Nephron progenitor cell (in vitro differentiated cells): Measurements from ENCODE around the gene CHIA.

Source experiments
- DNase-seq: peaks from one replicate; pipeline ENCODE4 v3.0.0; 2021
- H3K27ac Mint-ChIP-seq: 2 replicates; pipeline ENCODE4 v1.8.0; 2021; ENCODE audit warnings: mild to moderate bottlenecking, moderate library complexity, mixed read lengths
- H3K27me3 Mint-ChIP-seq: 2 replicates; pipeline ENCODE4 v1.8.0; 2021; ENCODE audit warnings: mild to moderate bottlenecking, low read depth, mixed read lengths; ENCODE audit not compliant: poor library complexity
- H3K36me3 Mint-ChIP-seq: 2 replicates; pipeline ENCODE4 v1.8.0; 2021; ENCODE audit warnings: low read depth, mixed read lengths
- H3K4me1 Mint-ChIP-seq: 2 replicates; pipeline ENCODE4 v1.8.0; 2021; ENCODE audit warnings: mixed read lengths
- H3K4me3 Mint-ChIP-seq: 2 replicates; pipeline ENCODE4 v1.8.0; 2021; ENCODE audit warnings: mild to moderate bottlenecking, moderate library complexity, mixed read lengths
- H3K9me3 Mint-ChIP-seq: 2 replicates; pipeline ENCODE4 v1.8.0; 2021; ENCODE audit warnings: mild to moderate bottlenecking, moderate library complexity, mixed read lengths
- TF ChIP-seq, protein P1 (sequence below): fragments of 200-600 bp; sonication (generic); IDR thresholded peaks from 2 replicates; pipeline ENCODE4 v1.5.0; 2021; ENCODE audit warnings: antibody characterized with exemption

Gene CHIA

DNA sequence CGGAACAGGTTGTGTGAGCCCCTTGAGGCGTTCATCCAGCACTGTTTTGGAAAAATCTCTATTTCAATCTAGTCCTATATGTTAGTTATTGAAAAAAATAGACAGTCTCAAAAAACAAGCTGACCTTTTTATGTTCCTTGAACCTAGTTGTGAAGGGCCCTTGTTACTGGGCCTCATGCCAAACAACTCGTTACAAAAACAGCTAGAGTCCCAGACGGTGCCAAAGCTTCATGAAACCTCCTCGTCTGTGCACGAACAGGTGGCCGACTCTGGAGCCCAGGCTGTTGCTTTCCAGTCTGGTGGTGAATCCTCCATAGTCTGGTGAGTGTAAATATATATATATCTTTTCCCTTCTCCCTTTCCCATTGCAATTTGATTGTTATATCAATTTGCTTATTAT, at the start of gene CHIA:
TSS of gene CHIA (plus strand) at position 222 of the 400 bp plus-strand sequence. CDS start 19,617 bp downstream, outside the sequence.
- no peak within 1 kb of the TSS for H3K27ac Mint-ChIP-seq
- TF ChIP-seq, protein P1, sequence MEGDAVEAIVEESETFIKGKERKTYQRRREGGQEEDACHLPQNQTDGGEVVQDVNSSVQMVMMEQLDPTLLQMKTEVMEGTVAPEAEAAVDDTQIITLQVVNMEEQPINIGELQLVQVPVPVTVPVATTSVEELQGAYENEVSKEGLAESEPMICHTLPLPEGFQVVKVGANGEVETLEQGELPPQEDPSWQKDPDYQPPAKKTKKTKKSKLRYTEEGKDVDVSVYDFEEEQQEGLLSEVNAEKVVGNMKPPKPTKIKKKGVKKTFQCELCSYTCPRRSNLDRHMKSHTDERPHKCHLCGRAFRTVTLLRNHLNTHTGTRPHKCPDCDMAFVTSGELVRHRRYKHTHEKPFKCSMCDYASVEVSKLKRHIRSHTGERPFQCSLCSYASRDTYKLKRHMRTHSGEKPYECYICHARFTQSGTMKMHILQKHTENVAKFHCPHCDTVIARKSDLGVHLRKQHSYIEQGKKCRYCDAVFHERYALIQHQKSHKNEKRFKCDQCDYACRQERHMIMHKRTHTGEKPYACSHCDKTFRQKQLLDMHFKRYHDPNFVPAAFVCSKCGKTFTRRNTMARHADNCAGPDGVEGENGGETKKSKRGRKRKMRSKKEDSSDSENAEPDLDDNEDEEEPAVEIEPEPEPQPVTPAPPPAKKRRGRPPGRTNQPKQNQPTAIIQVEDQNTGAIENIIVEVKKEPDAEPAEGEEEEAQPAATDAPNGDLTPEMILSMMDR, result no peak
- no peaks in the 10 kb centered on the region for H3K36me3 Mint-ChIP-seq

DNA sequence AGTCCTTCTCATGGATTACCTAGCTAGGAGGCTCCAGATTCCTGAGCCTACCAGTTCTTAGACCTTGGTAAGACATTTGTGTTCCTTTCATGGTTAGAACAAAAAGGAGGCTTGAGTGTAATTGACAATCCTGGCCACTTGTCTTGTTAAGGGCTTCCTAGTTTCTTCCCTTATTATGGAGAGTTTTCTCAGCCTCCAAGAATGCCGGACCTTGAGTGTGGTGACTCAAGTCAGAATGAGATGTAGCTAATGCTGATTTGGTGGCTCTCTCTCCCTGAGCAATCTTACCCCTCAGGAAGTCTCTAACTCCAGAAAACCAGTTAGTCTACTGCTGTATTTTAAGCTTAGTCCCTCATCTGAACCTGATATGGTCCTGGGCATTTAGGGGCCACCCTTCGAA, 48.9 kb upstream of the CHIA start:
- Mint-ChIP-seq H3K27ac (no peak overlapping the region), H3K9me3 (no peaks in the 10 kb centered on the region), H3K27me3 (peaks cover 4% of the 10 kb centered on the region), H3K4me1 (no peaks in the 10 kb centered on the region), H3K4me3 (no peak overlapping the region), H3K36me3 (no peaks in the 10 kb centered on the region)
- no peak for DNase-seq
- TF ChIP-seq, protein P1, result no peak

More for the DNA sequence above, at the start of gene CHIA:
- no peak within 1 kb of the TSS for H3K4me3 Mint-ChIP-seq
- no peak for DNase-seq
- H3K4me1 Mint-ChIP-seq, result no peaks in the 10 kb centered on the region
- peaks cover 6% of the 10 kb centered on the region for H3K27me3 Mint-ChIP-seq
- no peaks in the 10 kb centered on the region for H3K9me3 Mint-ChIP-seq

DNA sequence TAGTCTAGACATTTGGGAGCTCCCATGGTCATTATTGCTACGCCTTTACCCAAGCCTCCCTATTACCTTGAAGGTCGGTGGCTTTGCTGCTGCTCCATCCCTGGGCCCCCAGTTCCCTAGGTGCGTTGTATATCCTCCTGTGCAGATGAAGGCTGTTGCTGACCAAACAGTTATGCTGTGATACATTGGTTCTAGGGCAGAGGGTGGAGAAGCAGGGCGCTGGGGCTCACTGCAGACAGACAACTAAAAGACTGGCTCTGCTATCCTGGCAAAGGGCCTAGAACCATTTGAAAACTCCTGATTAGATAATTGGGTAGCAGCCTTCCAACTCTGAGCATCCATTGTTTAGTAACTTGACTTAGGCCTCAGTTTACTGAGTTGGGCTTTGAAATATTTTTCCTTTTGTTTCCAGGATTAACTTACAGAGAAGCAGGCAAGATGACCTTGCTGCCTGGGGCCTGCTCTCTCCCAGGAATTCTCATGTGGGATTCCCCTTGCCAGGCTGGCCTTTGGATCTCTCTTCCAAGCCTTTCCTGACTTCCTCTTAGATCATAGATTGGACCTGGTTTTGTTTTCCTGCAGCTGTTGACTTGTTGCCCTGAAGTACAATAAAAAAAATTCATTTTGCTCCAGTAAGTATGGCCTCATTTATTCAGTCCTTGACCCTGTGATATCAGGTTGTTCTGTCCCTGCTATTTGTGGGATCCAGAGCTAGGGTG, 47.7 kb upstream of the CHIA start:
- no peaks in the 10 kb centered on the region for H3K36me3 Mint-ChIP-seq
- no peaks in the 10 kb centered on the region for H3K9me3 Mint-ChIP-seq
- H3K27ac Mint-ChIP-seq, result no peak overlapping the region
- H3K4me1 Mint-ChIP-seq, result no peaks in the 10 kb centered on the region
- H3K27me3 Mint-ChIP-seq, result peaks cover 4% of the 10 kb centered on the region
- TF ChIP-seq, protein P1, result no peak
- H3K4me3 Mint-ChIP-seq, result no peak overlapping the region
- DNase-seq, result no peak

DNA sequence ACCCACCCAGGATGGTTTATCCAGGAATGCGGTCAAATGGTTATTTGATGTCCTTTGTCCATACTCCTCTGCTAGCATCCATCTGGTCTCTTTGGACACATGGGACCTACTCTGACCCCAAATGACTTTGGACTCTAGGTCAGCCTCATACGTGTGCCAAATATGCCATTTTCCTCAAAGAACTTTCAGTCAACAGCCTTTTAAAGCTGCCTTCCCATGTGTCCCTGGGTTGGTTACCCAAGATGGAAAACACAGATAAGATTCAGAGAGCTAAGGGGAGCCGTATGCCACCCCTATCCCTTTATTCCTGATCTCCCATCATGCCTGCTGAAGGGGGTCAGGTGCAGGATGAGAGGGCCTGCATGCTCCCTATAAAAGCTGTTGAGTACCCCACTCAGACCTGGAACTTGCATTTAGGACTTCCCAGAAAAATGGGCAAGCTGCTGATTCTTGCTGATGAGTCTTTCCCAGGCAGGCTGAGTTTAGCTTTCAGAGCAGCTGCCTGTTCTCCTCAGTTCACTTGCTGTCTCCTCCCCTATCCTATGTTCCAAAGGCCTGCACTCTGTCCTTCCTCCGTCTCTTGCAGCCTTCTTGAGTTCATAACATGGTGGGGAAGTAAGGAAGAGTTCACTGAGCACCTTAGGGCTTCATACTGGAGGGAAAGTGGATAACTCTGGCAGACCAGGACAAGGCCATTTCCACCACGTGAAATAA, 43.4 kb upstream of the CHIA start:
- DNase-seq, result no peak
- H3K27ac Mint-ChIP-seq, result no peak overlapping the region
- no peaks in the 10 kb centered on the region for H3K9me3 Mint-ChIP-seq
- no peak overlapping the region for H3K4me3 Mint-ChIP-seq
- peaks cover 4% of the 10 kb centered on the region for H3K27me3 Mint-ChIP-seq
- TF ChIP-seq, protein P1, result no peak
- no peaks in the 10 kb centered on the region for H3K36me3 Mint-ChIP-seq
- no peaks in the 10 kb centered on the region for H3K4me1 Mint-ChIP-seq

DNA sequence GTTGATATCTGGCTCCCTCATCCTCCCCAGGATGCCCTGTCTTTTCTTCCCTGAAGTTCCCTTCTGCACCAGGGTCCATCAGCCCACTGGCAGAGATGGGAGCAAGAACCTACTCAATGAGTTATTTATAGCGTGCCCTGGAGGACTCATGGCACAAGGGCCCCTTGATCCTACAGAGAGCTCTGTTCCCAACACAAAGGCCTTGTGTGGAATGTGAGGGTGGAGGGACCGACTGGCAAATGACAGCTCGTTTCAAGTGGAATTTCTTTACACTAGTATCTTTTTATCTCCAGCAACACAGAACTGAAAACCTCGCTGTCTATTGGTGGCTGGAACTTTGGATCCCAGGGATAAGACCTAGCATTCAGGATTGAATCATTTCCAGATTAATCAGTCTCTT, 40.7 kb upstream of the CHIA start:
- Mint-ChIP-seq H3K27ac (no peak overlapping the region), H3K9me3 (no peaks in the 10 kb centered on the region), H3K27me3 (peaks cover 12% of the 10 kb centered on the region), H3K36me3 (no peaks in the 10 kb centered on the region), H3K4me1 (no peaks in the 10 kb centered on the region), H3K4me3 (no peak overlapping the region)
- TF ChIP-seq, protein P1, result no peak
- DNase-seq, result no peak
